Measurements from ENCODE around the gene ATP10B.

Gene ATP10B

GRCh38 chr5:160692271-160692670 is 159.7 kb downstream of the ATP10B start:
- no peak overlapping the region for H3K4me3 ChIP-seq (ENCODE audit: low read depth, low read length)

GRCh38 chr5:160685695-160686094 is 166.3 kb downstream of the ATP10B start:
- Histone ChIP-seq H3K27ac (no peak overlapping the region), H3K36me3 (replicated peaks) (no peaks in the 10 kb centered on the region), H3K4me3 (ENCODE audit: low read depth, low read length) (no peak overlapping the region), H3K27me3 (replicated peaks) (no peaks in the 10 kb centered on the region)
- no peak for DNase-seq
- in situ Hi-C loops (cut with HindIII; ENCODE audit: low pct_ligation_motif_present, low sequenced_read_pairs) = no loop called here
- no peak for TF ChIP-seq CTCF (IDR thresholded peaks at IDR 0.05; ENCODE audit: low read depth, low read length, missing control alignments)

More at GRCh38 chr5:160692271-160692670, 159.7 kb downstream of the ATP10B start:
- Histone ChIP-seq H3K27me3 (replicated peaks) (no peaks in the 10 kb centered on the region), H3K36me3 (replicated peaks) (no peaks in the 10 kb centered on the region), H3K27ac (no peak overlapping the region)
- in situ Hi-C loops (cut with HindIII; ENCODE audit: low pct_ligation_motif_present, low sequenced_read_pairs) = no loop called here
- DNase-seq = no peak
- TF ChIP-seq CTCF (IDR thresholded peaks at IDR 0.05; ENCODE audit: low read depth, low read length, missing control alignments) = no peak

GRCh38 chr5:160685219-160685618 is 166.8 kb downstream of the ATP10B start:
- H3K36me3 ChIP-seq (replicated peaks) = no peaks in the 10 kb centered on the region
- no peak overlapping the region for H3K4me3 ChIP-seq (ENCODE audit: low read depth, low read length)
- in situ Hi-C loops (cut with HindIII; ENCODE audit: low pct_ligation_motif_present, low sequenced_read_pairs) = no loop called here
- no peak for TF ChIP-seq CTCF (IDR thresholded peaks at IDR 0.05; ENCODE audit: low read depth, low read length, missing control alignments)
- H3K27ac ChIP-seq = no peak overlapping the region
- no peak for DNase-seq
- H3K27me3 ChIP-seq (replicated peaks) = no peaks in the 10 kb centered on the region

- TF ChIP-seq CTCF (IDR thresholded peaks at IDR 0.05; ENCODE audit: low read depth, low read length, missing control alignments) = no peak
- in situ Hi-C loops (cut with HindIII; ENCODE audit: low pct_ligation_motif_present, low sequenced_read_pairs) = no loop called here
- Histone ChIP-seq H3K27me3 (replicated peaks) (no peaks in the 10 kb centered on the region), H3K36me3 (replicated peaks) (no peaks in the 10 kb centered on the region), H3K27ac (no peak overlapping the region), H3K4me3 (ENCODE audit: low read depth, low read length) (no peak overlapping the region)
- DNase-seq = no peak
Measured at GRCh38 chr5:160679567-160680309, 172.3 kb downstream of the ATP10B start.

- Histone ChIP-seq H3K4me3 (ENCODE audit: low read depth, low read length) (no peak overlapping the region), H3K27ac (no peak overlapping the region), H3K36me3 (replicated peaks) (no peaks in the 10 kb centered on the region), H3K27me3 (replicated peaks) (no peaks in the 10 kb centered on the region)
- TF ChIP-seq CTCF (IDR thresholded peaks at IDR 0.05; ENCODE audit: low read depth, low read length, missing control alignments) = no peak
- DNase-seq = no peak
- in situ Hi-C loops (cut with HindIII; ENCODE audit: low pct_ligation_motif_present, low sequenced_read_pairs) = no loop called here
Measured at GRCh38 chr5:160675988-160676387, 176.0 kb downstream of the ATP10B start.

GRCh38 chr5:160674901-160675300 is 177.1 kb downstream of the ATP10B start:
- Histone ChIP-seq H3K27me3 (replicated peaks) (no peaks in the 10 kb centered on the region), H3K36me3 (replicated peaks) (no peaks in the 10 kb centered on the region), H3K27ac (no peak overlapping the region), H3K4me3 (ENCODE audit: low read depth, low read length) (no peak overlapping the region)
- in situ Hi-C loops (cut with HindIII; ENCODE audit: low pct_ligation_motif_present, low sequenced_read_pairs) = no loop called here
- no peak for TF ChIP-seq CTCF (IDR thresholded peaks at IDR 0.05; ENCODE audit: low read depth, low read length, missing control alignments)
- DNase-seq = no peak

All from brain microvascular endothelial cell (primary cell).